HG02870 (cell line): Measurements from ENCODE around the gene AQP12B.
"Not testable (repeated sequence)": the region's sequence is repeated elsewhere in the genome, so short reads cannot be mapped to it uniquely, and the experiment has no call there.

Experiments used
- ATAC-seq: cut with Tn5 transposase; IDR thresholded peaks from one replicate; pipeline ENCODE4 v1.9.1; 2021; ENCODE audit warnings: mild to moderate bottlenecking, moderate library complexity; ENCODE audit not compliant: unreplicated experiment

Gene AQP12B

GRCh38 chr2:240685771-240686371, 3.2 kb upstream of the AQP12B start:
- no peak for ATAC-seq

GRCh38 chr2:240683980-240684728, 1.5 kb upstream of the AQP12B start:
- not testable (repeated sequence) for ATAC-seq

GRCh38 chr2:240683329-240683979, 769 bp upstream of the AQP12B start:
- not testable (repeated sequence) for ATAC-seq

GRCh38 chr2:240680185-240680584, 2.5 kb downstream of the AQP12B start:
- ATAC-seq = not testable (repeated sequence)

- not testable (repeated sequence) for ATAC-seq
Observed at GRCh38 chr2:240678909-240679308, 3.8 kb downstream of the AQP12B start.

GRCh38 chr2:240678043-240678442, 4.6 kb downstream of the AQP12B start:
- not testable (repeated sequence) for ATAC-seq

- ATAC-seq = not testable (repeated sequence)
Observed at GRCh38 chr2:240675345-240675744, 7.3 kb downstream of the AQP12B start.

- ATAC-seq = not testable (repeated sequence)
Observed at GRCh38 chr2:240674461-240675184, 8.1 kb downstream of the AQP12B start.

GRCh38 chr2:240672701-240673190, 9.9 kb downstream of the AQP12B start:
- ATAC-seq = no peak

- ATAC-seq = no peak
Observed at GRCh38 chr2:240672076-240672700, 10.5 kb downstream of the AQP12B start.

GRCh38 chr2:240670950-240671349, 11.7 kb downstream of the AQP12B start:
- ATAC-seq = no peak

GRCh38 chr2:240670402-240670801, 12.3 kb downstream of the AQP12B start:
- no peak for ATAC-seq

- ATAC-seq = no peak
Observed at GRCh38 chr2:240664622-240665021, 18.1 kb downstream of the AQP12B start.

- ATAC-seq = no peak
Observed at GRCh38 chr2:240663546-240664190, 19.0 kb downstream of the AQP12B start.

- no peak for ATAC-seq
Observed at GRCh38 chr2:240662681-240663080, 20.0 kb downstream of the AQP12B start.

- ATAC-seq = not testable (repeated sequence)
Observed at GRCh38 chr2:240659883-240660282, 22.8 kb downstream of the AQP12B start.

GRCh38 chr2:240655931-240656886, 26.5 kb downstream of the AQP12B start:
- no peak for ATAC-seq

- ATAC-seq = no peak
Observed at GRCh38 chr2:240651185-240651584, 31.5 kb downstream of the AQP12B start.
